BE2C (cell line): Measurements from ENCODE around the gene HRCT1.

Experiments used
- DNase-seq: peaks from one replicate; pipeline ENCODE4 v3.0.0-alpha.2; 2020
- H3K27me3 ChIP-seq: fragments of 250-450 bp; sonication (Bioruptor Pico); 2 replicates; pipeline ENCODE4 v1.5.1; 2020; ENCODE audit warnings: mild to moderate bottlenecking
- H3K36me3 ChIP-seq: fragments of 250-450 bp; sonication (Bioruptor Pico); 2 replicates; pipeline ENCODE4 v1.5.1; 2020; ENCODE audit warnings: mild to moderate bottlenecking
- H3K4me1 ChIP-seq: fragments of 250-450 bp; sonication (Bioruptor Pico); 2 replicates; pipeline ENCODE4 v1.5.1; 2020
- H3K4me3 ChIP-seq: 2 replicates; pipeline ENCODE4 v1.5.1; 2011; ENCODE audit warnings: low read depth, low read length
- H3K9me3 ChIP-seq: fragments of 250-450 bp; sonication (Bioruptor Pico); 2 replicates; pipeline ENCODE4 v1.5.1; 2020
- CTCF ChIP-seq: IDR thresholded peaks from 2 replicates; pipeline ENCODE4 v1.5.1; 2012; ENCODE audit warnings: mild to moderate bottlenecking, low read depth, low read length

HRCT1 gene

GRCh38 chr9:35908504-35909125 lies 2.6 kb downstream of the HRCT1 start:
- Histone ChIP-seq H3K4me3 (no peak overlapping the region), H3K27me3 (no peaks in the 10 kb centered on the region), H3K4me1 (peaks cover 23% of the 10 kb centered on the region), H3K36me3 (no peaks in the 10 kb centered on the region), H3K9me3 (no peaks in the 10 kb centered on the region)
- no peak for DNase-seq
- no peak for TF ChIP-seq CTCF

GRCh38 chr9:35909274-35909673 lies 3.3 kb downstream of the HRCT1 start, which contains the start of gene SPAAR:
TSS of gene SPAAR (plus strand) at chr9:35909490. CDS start at chr9:35910464, 974 bp downstream.
- no peak for TF ChIP-seq CTCF
- DNase-seq, result no peak
- Histone ChIP-seq H3K4me3 (no peak within 1 kb of the TSS), H3K9me3 (no peaks in the 10 kb centered on the region), H3K4me1 (peaks cover 23% of the 10 kb centered on the region), H3K27me3 (no peaks in the 10 kb centered on the region), H3K36me3 (no peaks in the 10 kb centered on the region)

GRCh38 chr9:35909687-35910612 lies 3.9 kb downstream of the HRCT1 start:
- Histone ChIP-seq H3K9me3 (no peaks in the 10 kb centered on the region), H3K27me3 (no peaks in the 10 kb centered on the region), H3K36me3 (no peaks in the 10 kb centered on the region), H3K4me3 (no peak overlapping the region), H3K4me1 (peaks cover 25% of the 10 kb centered on the region)
- no peak for DNase-seq
- no peak for TF ChIP-seq CTCF

- H3K4me1 ChIP-seq, result peaks cover 25% of the 10 kb centered on the region
- DNase-seq, result peak; percentile 48
Observed at GRCh38 chr9:35910613-35911359, 4.8 kb downstream of the HRCT1 start.

GRCh38 chr9:35911690-35912089 lies 5.7 kb downstream of the HRCT1 start:
- peaks cover 25% of the 10 kb centered on the region for H3K4me1 ChIP-seq
- TF ChIP-seq CTCF, result no peak
- no peaks in the 10 kb centered on the region for H3K27me3 ChIP-seq
- DNase-seq, result no peak
- H3K36me3 ChIP-seq, result no peaks in the 10 kb centered on the region
- no peaks in the 10 kb centered on the region for H3K9me3 ChIP-seq
- no peak overlapping the region for H3K4me3 ChIP-seq

More at GRCh38 chr9:35910613-35911359, 4.8 kb downstream of the HRCT1 start:
- peak; percentile 65 for TF ChIP-seq CTCF
- Histone ChIP-seq H3K36me3 (no peaks in the 10 kb centered on the region), H3K9me3 (no peaks in the 10 kb centered on the region), H3K4me3 (no peak overlapping the region), H3K27me3 (no peaks in the 10 kb centered on the region)
